ENCODE data around the gene OAT.

- TF ChIP-seq, protein P1, sequence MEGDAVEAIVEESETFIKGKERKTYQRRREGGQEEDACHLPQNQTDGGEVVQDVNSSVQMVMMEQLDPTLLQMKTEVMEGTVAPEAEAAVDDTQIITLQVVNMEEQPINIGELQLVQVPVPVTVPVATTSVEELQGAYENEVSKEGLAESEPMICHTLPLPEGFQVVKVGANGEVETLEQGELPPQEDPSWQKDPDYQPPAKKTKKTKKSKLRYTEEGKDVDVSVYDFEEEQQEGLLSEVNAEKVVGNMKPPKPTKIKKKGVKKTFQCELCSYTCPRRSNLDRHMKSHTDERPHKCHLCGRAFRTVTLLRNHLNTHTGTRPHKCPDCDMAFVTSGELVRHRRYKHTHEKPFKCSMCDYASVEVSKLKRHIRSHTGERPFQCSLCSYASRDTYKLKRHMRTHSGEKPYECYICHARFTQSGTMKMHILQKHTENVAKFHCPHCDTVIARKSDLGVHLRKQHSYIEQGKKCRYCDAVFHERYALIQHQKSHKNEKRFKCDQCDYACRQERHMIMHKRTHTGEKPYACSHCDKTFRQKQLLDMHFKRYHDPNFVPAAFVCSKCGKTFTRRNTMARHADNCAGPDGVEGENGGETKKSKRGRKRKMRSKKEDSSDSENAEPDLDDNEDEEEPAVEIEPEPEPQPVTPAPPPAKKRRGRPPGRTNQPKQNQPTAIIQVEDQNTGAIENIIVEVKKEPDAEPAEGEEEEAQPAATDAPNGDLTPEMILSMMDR (IDR thresholded peaks at IDR 0.05; ENCODE audit: low read depth, low read length, missing input control): no peak
- no peak for TF ChIP-seq EGR1 (IDR thresholded peaks at IDR 0.05; ENCODE audit: low read depth in 2 of 2)
- TF ChIP-seq YY1 (IDR thresholded peaks at IDR 0.05): no peak
- no peak for TF ChIP-seq MAX (IDR thresholded peaks at IDR 0.05)
- TF ChIP-seq TAF1 (conservative IDR thresholded peaks at IDR 0.05): no peak
- no peak for TF ChIP-seq SP1 (IDR thresholded peaks at IDR 0.05)
- TF ChIP-seq GABPA (IDR thresholded peaks at IDR 0.05 in 1 of 2, conservative IDR thresholded peaks at IDR 0.05 in 1 of 2): no peak
- TF ChIP-seq, protein P2, sequence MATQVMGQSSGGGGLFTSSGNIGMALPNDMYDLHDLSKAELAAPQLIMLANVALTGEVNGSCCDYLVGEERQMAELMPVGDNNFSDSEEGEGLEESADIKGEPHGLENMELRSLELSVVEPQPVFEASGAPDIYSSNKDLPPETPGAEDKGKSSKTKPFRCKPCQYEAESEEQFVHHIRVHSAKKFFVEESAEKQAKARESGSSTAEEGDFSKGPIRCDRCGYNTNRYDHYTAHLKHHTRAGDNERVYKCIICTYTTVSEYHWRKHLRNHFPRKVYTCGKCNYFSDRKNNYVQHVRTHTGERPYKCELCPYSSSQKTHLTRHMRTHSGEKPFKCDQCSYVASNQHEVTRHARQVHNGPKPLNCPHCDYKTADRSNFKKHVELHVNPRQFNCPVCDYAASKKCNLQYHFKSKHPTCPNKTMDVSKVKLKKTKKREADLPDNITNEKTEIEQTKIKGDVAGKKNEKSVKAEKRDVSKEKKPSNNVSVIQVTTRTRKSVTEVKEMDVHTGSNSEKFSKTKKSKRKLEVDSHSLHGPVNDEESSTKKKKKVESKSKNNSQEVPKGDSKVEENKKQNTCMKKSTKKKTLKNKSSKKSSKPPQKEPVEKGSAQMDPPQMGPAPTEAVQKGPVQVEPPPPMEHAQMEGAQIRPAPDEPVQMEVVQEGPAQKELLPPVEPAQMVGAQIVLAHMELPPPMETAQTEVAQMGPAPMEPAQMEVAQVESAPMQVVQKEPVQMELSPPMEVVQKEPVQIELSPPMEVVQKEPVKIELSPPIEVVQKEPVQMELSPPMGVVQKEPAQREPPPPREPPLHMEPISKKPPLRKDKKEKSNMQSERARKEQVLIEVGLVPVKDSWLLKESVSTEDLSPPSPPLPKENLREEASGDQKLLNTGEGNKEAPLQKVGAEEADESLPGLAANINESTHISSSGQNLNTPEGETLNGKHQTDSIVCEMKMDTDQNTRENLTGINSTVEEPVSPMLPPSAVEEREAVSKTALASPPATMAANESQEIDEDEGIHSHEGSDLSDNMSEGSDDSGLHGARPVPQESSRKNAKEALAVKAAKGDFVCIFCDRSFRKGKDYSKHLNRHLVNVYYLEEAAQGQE (IDR thresholded peaks at IDR 0.05): no peak
- no peak for TF ChIP-seq JUND (IDR thresholded peaks at IDR 0.05)
- TF ChIP-seq, protein P3, sequence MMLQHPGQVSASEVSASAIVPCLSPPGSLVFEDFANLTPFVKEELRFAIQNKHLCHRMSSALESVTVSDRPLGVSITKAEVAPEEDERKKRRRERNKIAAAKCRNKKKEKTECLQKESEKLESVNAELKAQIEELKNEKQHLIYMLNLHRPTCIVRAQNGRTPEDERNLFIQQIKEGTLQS (IDR thresholded peaks at IDR 0.05): no peak
- no peak for TF ChIP-seq RAD21 (IDR thresholded peaks at IDR 0.05)
- TF ChIP-seq HNF4G (IDR thresholded peaks at IDR 0.05): no peak
- no peak for TF ChIP-seq FOXA1 (IDR thresholded peaks at IDR 0.05)
Measured at GRCh38 chr10:124353091-124353815, 65.5 kb downstream of the OAT start.
